NB4 (cell line): ENCODE results near the gene RAB1A.

Experiments used
- CTCF ChIP-seq: IDR thresholded peaks from one replicate; pipeline ENCODE4 v1.5.1; 2012; ENCODE audit warnings: low read depth, low read length
- MYC ChIP-seq: IDR thresholded peaks from 2 replicates; pipeline ENCODE4 v1.6.1; 2011; ENCODE audit warnings: low read depth, low read length
- POLR2A ChIP-seq: IDR thresholded peaks from 2 replicates; pipeline ENCODE4 v1.6.1; 2011; ENCODE audit warnings: mild to moderate bottlenecking; ENCODE audit not compliant: insufficient read length; ENCODE audit errors: extremely low read depth
- TF ChIP-seq, protein P1 (sequence below): IDR thresholded peaks from 2 replicates; pipeline ENCODE4 v1.6.1; 2011; ENCODE audit warnings: low read depth, low read length

DNA sequence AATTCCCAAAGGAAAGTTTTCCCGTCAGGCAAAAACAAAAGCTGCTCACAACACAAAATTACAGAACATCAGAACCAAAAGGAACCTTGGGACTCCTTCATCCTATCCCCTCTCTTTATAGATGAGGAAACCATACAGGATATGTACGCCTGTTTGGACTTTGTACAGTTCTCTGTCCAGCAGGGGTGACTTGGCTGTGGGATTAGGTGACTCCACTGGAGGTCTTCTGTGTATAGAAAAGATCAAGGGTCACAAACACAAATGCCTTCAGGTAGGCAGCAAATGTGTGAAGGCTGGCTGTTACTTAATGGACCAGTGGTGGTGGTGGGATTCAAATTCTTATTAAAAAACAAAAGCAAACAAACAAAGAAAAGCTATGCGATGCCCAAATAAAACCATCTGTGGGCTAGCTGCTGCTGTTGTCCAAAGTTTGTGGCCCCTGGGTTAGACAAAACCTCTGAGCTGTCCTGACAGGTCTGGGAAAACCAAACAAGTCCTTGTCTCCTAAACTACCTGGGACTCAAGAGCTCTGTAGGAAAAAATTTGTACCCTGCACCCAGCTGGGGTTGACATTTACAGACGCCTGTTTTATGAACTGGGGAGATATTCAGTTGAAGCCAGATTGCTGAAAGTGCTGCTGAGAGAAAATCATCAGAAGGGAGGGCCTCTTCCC, 75.0 kb downstream of the RAB1A start:
- TF ChIP-seq CTCF (no peak), POLR2A (no peak), MYC (no peak)
- TF ChIP-seq, protein P1, sequence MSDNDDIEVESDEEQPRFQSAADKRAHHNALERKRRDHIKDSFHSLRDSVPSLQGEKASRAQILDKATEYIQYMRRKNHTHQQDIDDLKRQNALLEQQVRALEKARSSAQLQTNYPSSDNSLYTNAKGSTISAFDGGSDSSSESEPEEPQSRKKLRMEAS: no peak
